Adrenal gland (tissue), 5 donors: ENCODE results near the gene RDH12.

Experiments used
- POLR2A ChIP-seq, 2 donors: fragments of 450-650 bp; IDR thresholded peaks; one replicate each; pipeline ENCODE4 v1.6.1; 2017; ENCODE audit warnings: antibody characterized with exemption in 2 of 2, mild to moderate bottlenecking in 2 of 2, moderate library complexity in 1 of 2
- TF ChIP-seq, protein P1 (sequence below), 6 experiments: fragments of 450-650 bp in 4 of 6; fragments of 200-600 bp in 2 of 6; sonication (generic) in 1 of 6; IDR thresholded peaks; 1 replicate in 5 of 6; 2 replicates in 1 of 6; pipeline versions ENCODE4 v1.5.1 to v1.8.0; 2016 to 2021; ENCODE audit warnings: antibody characterized with exemption in 6 of 6, mild to moderate bottlenecking in 2 of 6, moderate library complexity in 1 of 6
- donor health status: DM: no; HTN: no; CAD: no.

DNA sequence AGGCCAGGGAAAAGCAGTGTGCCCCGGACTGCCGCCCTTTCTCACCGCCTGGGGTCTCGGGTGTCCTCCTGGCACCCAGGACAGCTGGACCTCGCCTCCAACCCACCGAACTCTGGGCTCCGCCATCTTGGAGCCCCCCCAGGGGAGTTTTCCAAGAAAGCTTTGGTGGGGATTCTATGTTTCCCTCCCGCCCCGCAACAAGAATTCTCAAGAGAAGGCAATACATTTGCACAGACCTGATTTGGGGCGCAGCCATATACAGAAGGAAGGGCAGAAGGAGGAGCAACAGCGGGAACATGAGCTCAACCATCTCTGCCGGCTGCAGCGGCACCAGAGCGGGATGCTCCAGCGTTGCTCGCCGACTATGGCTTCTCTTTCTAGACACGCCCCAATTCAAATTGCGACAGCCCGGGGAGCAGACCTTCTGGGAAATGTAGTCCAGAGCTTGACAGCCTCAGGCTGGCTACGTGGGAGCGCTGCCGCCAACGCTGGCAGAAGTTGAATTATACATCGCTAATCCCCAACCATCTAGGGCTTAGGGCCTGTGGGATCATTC lies 6.2 kb upstream of the RDH12 start, which contains the start of gene RDH11:
- TF ChIP-seq, protein P1, sequence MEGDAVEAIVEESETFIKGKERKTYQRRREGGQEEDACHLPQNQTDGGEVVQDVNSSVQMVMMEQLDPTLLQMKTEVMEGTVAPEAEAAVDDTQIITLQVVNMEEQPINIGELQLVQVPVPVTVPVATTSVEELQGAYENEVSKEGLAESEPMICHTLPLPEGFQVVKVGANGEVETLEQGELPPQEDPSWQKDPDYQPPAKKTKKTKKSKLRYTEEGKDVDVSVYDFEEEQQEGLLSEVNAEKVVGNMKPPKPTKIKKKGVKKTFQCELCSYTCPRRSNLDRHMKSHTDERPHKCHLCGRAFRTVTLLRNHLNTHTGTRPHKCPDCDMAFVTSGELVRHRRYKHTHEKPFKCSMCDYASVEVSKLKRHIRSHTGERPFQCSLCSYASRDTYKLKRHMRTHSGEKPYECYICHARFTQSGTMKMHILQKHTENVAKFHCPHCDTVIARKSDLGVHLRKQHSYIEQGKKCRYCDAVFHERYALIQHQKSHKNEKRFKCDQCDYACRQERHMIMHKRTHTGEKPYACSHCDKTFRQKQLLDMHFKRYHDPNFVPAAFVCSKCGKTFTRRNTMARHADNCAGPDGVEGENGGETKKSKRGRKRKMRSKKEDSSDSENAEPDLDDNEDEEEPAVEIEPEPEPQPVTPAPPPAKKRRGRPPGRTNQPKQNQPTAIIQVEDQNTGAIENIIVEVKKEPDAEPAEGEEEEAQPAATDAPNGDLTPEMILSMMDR (IDR thresholded peaks at IDR 0.05), result no peak
- TF ChIP-seq POLR2A (IDR thresholded peaks at IDR 0.05), result peak; percentile 88 to 95
